Glutamatergic neuron (in vitro differentiated cells): ENCODE measurements around the gene PDIA4. TPM values are rescaled to one million over a fixed set of nuclear protein-coding genes. Genes with fewer than 3 reads are reported as not detected.

Experiments
- DNase-seq: peaks from one replicate; pipeline ENCODE4 v3.0.0; 2022
- H3K27ac Mint-ChIP-seq: one replicate; pipeline ENCODE4 v1.8.0; 2020; ENCODE audit warnings: mild to moderate bottlenecking, mixed read lengths, inconsistent platforms; ENCODE audit not compliant: unreplicated experiment
- H3K27me3 Mint-ChIP-seq: one replicate; pipeline ENCODE4 v1.8.0; 2020; ENCODE audit warnings: mild to moderate bottlenecking, moderate library complexity, mixed read lengths, inconsistent platforms; ENCODE audit not compliant: unreplicated experiment
- H3K36me3 Mint-ChIP-seq: one replicate; pipeline ENCODE4 v1.8.0; 2020; ENCODE audit warnings: mild to moderate bottlenecking, mixed read lengths, inconsistent platforms; ENCODE audit not compliant: unreplicated experiment
- H3K4me1 Mint-ChIP-seq: one replicate; pipeline ENCODE4 v1.8.0; 2020; ENCODE audit warnings: mild to moderate bottlenecking, low read depth, mixed read lengths, inconsistent platforms; ENCODE audit not compliant: unreplicated experiment
- H3K4me3 Mint-ChIP-seq: one replicate; pipeline ENCODE4 v1.8.0; 2020; ENCODE audit warnings: mild to moderate bottlenecking, mixed read lengths, inconsistent platforms; ENCODE audit not compliant: unreplicated experiment
- H3K9me3 Mint-ChIP-seq: one replicate; pipeline ENCODE4 v1.8.0; 2020; ENCODE audit warnings: mild to moderate bottlenecking, moderate library complexity, mixed read lengths, inconsistent platforms; ENCODE audit not compliant: unreplicated experiment
- total RNA-seq: library from RNA; stranded (reverse); fragmentation: NEBNext Ultra II Directional; extraction: Animal tissue kit (Norgen Biotek cat#: 25700); gene quantifications from one replicate; pipeline ENCODE4 v1.2.1, GENCODE V29; 2021; ENCODE audit not compliant: unreplicated experiment
- TF ChIP-seq, protein P1 (sequence below): fragments of 200-600 bp; sonication (generic); IDR thresholded peaks from one replicate; pipeline ENCODE4 v1.5.0; 2021; ENCODE audit not compliant: partially characterized antibody, unreplicated experiment

The PDIA4 gene
- total RNA-seq, 1 donor from 2014 or later, result 69.0 TPM

DNA sequence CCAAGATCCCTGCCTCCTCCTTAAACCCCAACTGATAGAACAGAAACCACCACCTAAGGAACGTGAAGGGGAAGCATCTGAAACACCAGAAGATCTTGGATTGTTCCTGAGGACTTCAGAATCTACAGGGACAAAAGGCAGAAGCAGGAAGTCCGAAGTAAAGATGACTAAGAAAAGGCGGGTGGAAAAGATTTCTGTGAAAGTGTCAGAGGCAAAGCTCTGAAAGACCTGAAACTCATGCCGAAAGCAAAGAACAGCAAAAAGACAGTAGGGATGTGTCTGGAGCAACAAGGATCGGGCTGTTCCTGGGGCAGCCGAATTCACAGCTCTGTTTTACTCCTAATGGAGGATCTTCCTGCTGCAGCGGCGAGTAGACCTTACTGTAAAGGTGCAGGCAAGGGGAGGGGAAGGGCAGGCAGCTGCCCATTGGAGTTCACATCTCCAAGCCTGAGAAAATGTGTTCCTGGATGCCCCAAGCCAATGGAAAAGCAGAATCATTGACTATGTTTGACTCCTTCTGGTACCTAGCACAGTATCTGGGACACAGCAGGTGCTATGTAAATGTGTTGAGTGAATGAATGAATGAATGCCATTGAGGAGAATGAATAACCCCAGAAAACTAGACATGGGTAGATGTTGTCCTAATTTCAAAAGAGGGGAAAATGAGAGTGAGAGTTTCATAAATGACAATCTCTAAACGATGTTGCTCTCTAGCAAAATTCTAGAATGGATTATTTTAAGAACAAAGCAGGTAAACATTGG is 40.4 kb downstream of the PDIA4 start:
- peak overlapping the region; percentile 92 for H3K27ac Mint-ChIP-seq
- TF ChIP-seq, protein P1, sequence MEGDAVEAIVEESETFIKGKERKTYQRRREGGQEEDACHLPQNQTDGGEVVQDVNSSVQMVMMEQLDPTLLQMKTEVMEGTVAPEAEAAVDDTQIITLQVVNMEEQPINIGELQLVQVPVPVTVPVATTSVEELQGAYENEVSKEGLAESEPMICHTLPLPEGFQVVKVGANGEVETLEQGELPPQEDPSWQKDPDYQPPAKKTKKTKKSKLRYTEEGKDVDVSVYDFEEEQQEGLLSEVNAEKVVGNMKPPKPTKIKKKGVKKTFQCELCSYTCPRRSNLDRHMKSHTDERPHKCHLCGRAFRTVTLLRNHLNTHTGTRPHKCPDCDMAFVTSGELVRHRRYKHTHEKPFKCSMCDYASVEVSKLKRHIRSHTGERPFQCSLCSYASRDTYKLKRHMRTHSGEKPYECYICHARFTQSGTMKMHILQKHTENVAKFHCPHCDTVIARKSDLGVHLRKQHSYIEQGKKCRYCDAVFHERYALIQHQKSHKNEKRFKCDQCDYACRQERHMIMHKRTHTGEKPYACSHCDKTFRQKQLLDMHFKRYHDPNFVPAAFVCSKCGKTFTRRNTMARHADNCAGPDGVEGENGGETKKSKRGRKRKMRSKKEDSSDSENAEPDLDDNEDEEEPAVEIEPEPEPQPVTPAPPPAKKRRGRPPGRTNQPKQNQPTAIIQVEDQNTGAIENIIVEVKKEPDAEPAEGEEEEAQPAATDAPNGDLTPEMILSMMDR, result no peak
- peaks cover 17% of the 10 kb centered on the region for H3K9me3 Mint-ChIP-seq
- no peaks in the 10 kb centered on the region for H3K36me3 Mint-ChIP-seq
- no peak for DNase-seq
- peaks cover 12% of the 10 kb centered on the region for H3K27me3 Mint-ChIP-seq
- H3K4me3 Mint-ChIP-seq, result peak overlapping the region; percentile 98
- H3K4me1 Mint-ChIP-seq, result peaks cover 8% of the 10 kb centered on the region

DNA sequence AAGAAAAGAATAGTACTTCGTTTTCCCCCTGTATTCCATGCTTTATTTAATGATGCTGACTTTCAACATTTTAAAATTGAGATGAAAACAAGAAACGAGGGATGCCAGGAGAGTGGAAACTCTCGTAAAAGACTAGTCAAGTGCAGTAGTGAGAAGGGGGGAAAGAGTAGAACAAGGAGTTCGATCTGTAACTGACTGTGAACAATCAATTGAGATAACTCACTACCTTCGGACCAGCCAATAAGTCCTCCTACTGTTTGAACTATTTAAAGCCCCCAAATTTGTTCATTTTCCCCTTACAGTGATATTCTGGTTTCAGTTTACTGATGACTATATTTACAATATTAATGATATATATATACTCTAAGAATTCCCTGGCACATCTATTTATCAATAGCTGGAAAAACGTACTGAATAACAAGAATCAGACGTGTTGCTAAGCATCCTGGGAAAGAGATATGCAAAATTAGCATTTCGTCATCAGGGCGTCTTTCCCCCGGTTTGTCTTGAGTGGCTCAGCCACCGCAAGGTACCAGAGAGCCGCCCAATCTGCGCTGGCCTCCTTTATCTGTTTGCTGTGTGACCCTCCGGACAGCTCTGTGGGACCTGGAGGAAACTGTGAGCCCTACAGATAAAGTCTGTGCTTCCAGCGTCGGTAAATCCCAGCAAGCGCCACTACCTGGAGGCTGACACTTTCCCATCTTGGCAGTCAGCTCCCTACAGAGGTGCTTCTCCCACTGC is 41.1 kb downstream of the PDIA4 start:
- Mint-ChIP-seq H3K27ac (peak overlapping the region; percentile 92), H3K4me3 (peak overlapping the region; percentile 98), H3K36me3 (no peaks in the 10 kb centered on the region), H3K9me3 (peaks cover 20% of the 10 kb centered on the region), H3K4me1 (peaks cover 8% of the 10 kb centered on the region), H3K27me3 (peaks cover 14% of the 10 kb centered on the region)
- peak; percentile 81 for DNase-seq
- TF ChIP-seq, protein P1, result no peak

DNA sequence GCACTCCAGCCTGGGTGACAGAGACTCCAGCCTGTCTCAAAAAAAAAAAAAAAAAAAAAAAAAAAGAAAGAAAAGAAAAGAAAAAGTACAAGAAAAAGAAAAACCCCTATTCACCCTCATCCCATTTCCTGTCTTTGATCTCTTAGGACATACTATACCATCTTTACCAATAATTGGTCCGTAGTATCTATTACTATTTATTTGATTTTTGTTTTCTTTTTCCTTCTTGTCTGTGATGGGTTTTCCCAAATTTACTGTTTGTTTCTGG is 41.6 kb downstream of the PDIA4 start:
- Mint-ChIP-seq H3K27me3 (peaks cover 14% of the 10 kb centered on the region), H3K36me3 (no peaks in the 10 kb centered on the region)

DNA sequence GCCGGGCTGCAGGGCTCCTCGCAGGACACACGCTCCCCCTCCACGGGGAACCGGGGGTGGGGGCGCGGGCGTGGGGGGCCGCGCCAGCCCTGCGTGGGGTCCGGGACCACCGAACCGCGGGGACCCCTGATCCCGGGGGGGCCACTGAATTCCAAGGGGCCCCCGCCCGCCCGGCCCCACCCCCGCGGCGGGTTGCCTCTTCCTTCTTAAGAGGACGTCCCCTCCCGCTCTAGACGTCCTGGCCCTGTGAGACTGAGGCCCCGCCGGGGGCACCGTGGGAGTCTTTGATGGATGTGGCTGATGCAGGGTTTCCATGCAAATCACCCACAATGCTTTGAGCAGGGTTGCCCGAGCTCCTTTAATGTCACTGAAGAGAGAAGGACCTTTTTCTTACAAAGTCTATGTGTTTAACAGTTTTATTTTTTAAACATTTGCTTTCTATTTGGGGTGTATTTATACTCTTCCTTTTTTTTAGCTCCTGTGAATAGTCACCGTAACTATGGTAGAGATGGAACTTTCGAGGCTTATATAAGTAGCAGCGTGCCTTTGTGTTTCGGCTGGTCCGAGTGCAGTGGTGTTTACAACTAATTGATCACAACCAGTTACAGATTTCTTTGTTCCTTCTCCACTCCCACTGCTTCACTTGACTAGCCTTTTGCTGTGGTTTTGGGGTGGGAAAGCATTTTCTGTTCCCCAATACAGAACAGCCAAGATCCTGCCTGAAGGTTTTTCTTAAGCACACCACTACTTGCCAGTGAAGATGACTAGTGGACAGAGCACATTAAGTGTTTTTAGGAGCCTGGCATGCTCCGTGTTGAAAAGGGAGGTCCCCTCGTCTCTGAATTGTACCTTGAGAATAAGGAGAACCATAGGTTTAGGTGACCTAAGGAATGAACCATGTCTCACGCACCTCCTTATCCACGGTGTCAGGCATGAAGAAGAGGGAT is 44.8 kb downstream of the PDIA4 start:
- Mint-ChIP-seq H3K27me3 (peaks cover 15% of the 10 kb centered on the region), H3K4me1 (peaks cover 8% of the 10 kb centered on the region), H3K36me3 (no peaks in the 10 kb centered on the region), H3K4me3 (peak overlapping the region; percentile 96), H3K27ac (peak overlapping the region; percentile 99), H3K9me3 (peaks cover 18% of the 10 kb centered on the region)
- DNase-seq, result peak; percentile 86
- TF ChIP-seq, protein P1, result no peak

More for the DNA sequence above, 41.6 kb downstream of the PDIA4 start:
- peak overlapping the region; percentile 92 for H3K27ac Mint-ChIP-seq
- peak overlapping the region; percentile 85 for H3K4me3 Mint-ChIP-seq
- no peak for DNase-seq
- TF ChIP-seq, protein P1, result no peak
- H3K4me1 Mint-ChIP-seq, result peaks cover 8% of the 10 kb centered on the region
- peaks cover 20% of the 10 kb centered on the region for H3K9me3 Mint-ChIP-seq
